ENCODE results near the gene IRGQ.

DNA sequence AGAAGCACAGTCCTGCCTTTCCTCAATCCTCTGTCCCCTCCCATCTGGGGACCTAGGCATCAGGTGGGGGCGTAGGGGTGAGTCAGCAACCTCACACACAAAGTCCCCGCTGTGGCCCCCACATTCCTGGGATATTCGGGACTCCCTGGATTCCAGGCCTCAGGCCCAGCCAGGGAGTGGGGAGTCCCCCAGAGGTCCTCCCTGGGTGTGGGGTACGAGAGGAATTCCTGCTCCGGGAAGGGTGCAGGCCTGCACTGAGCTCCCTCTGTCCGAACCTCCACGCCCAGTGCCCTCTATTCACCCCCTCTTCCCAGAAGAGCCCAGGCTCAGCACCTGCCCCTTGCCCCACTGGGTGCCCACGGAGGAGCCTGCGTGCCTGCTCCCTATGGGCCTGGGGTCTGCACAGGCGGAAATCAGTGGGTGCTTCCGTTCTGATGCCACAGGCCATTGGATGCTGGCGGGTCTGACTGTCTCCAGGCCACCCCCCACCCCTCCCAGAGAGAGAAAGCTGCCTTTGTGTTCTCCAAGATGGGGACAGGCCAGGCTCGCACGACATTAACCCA, 40.3 kb upstream of the IRGQ start:
- TF ChIP-seq, protein P1, sequence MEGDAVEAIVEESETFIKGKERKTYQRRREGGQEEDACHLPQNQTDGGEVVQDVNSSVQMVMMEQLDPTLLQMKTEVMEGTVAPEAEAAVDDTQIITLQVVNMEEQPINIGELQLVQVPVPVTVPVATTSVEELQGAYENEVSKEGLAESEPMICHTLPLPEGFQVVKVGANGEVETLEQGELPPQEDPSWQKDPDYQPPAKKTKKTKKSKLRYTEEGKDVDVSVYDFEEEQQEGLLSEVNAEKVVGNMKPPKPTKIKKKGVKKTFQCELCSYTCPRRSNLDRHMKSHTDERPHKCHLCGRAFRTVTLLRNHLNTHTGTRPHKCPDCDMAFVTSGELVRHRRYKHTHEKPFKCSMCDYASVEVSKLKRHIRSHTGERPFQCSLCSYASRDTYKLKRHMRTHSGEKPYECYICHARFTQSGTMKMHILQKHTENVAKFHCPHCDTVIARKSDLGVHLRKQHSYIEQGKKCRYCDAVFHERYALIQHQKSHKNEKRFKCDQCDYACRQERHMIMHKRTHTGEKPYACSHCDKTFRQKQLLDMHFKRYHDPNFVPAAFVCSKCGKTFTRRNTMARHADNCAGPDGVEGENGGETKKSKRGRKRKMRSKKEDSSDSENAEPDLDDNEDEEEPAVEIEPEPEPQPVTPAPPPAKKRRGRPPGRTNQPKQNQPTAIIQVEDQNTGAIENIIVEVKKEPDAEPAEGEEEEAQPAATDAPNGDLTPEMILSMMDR (conservative IDR thresholded peaks at IDR 0.05; ENCODE audit: low read depth, low read length), result no peak
- no peak for TF ChIP-seq EZH2 (IDR thresholded peaks at IDR 0.05; ENCODE audit: borderline replicate concordance, low read depth, low read length, poor library complexity, severe bottlenecking)
